Nephron progenitor cell (in vitro differentiated cells): ENCODE data around the gene GHRHR.

ENCODE experiments used
- DNase-seq: peaks from one replicate; pipeline ENCODE4 v3.0.0; 2021
- H3K27ac Mint-ChIP-seq: 2 replicates; pipeline ENCODE4 v1.8.0; 2021; ENCODE audit warnings: mild to moderate bottlenecking, moderate library complexity, mixed read lengths
- H3K27me3 Mint-ChIP-seq: 2 replicates; pipeline ENCODE4 v1.8.0; 2021; ENCODE audit warnings: mild to moderate bottlenecking, low read depth, mixed read lengths; ENCODE audit not compliant: poor library complexity
- H3K36me3 Mint-ChIP-seq: 2 replicates; pipeline ENCODE4 v1.8.0; 2021; ENCODE audit warnings: low read depth, mixed read lengths
- H3K4me1 Mint-ChIP-seq: 2 replicates; pipeline ENCODE4 v1.8.0; 2021; ENCODE audit warnings: mixed read lengths
- H3K4me3 Mint-ChIP-seq: 2 replicates; pipeline ENCODE4 v1.8.0; 2021; ENCODE audit warnings: mild to moderate bottlenecking, moderate library complexity, mixed read lengths
- H3K9me3 Mint-ChIP-seq: 2 replicates; pipeline ENCODE4 v1.8.0; 2021; ENCODE audit warnings: mild to moderate bottlenecking, moderate library complexity, mixed read lengths
- TF ChIP-seq, protein P1 (sequence below): fragments of 200-600 bp; sonication (generic); IDR thresholded peaks from 2 replicates; pipeline ENCODE4 v1.5.0; 2021; ENCODE audit warnings: antibody characterized with exemption

GHRHR gene

DNA sequence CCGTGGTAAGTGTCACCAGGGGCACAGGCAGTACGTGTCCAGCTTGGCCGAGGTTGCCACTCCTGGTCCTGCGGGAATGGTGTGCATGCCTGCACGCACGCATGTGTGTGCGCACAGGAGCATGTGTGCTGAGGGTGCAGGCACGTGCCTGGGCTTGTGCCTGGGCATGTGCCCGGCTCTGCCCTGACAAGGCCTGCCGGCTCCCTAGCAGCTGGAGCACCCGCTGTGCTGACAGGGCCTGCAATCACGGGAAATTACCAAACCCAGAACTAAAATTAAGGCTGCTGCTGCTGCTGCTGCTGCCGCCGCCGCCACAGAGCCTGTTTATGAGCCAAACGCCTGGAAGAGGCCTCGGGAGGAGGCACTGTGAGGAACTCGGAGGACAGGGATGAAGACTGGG is 28.7 kb downstream of the GHRHR start:
- Mint-ChIP-seq H3K4me1 (peaks cover 62% of the 10 kb centered on the region), H3K36me3 (no peaks in the 10 kb centered on the region), H3K4me3 (no peak overlapping the region), H3K9me3 (no peaks in the 10 kb centered on the region), H3K27ac (peak overlapping the region; percentile 54), H3K27me3 (peaks cover 14% of the 10 kb centered on the region)
- TF ChIP-seq, protein P1, sequence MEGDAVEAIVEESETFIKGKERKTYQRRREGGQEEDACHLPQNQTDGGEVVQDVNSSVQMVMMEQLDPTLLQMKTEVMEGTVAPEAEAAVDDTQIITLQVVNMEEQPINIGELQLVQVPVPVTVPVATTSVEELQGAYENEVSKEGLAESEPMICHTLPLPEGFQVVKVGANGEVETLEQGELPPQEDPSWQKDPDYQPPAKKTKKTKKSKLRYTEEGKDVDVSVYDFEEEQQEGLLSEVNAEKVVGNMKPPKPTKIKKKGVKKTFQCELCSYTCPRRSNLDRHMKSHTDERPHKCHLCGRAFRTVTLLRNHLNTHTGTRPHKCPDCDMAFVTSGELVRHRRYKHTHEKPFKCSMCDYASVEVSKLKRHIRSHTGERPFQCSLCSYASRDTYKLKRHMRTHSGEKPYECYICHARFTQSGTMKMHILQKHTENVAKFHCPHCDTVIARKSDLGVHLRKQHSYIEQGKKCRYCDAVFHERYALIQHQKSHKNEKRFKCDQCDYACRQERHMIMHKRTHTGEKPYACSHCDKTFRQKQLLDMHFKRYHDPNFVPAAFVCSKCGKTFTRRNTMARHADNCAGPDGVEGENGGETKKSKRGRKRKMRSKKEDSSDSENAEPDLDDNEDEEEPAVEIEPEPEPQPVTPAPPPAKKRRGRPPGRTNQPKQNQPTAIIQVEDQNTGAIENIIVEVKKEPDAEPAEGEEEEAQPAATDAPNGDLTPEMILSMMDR = no peak
- DNase-seq = no peak

DNA sequence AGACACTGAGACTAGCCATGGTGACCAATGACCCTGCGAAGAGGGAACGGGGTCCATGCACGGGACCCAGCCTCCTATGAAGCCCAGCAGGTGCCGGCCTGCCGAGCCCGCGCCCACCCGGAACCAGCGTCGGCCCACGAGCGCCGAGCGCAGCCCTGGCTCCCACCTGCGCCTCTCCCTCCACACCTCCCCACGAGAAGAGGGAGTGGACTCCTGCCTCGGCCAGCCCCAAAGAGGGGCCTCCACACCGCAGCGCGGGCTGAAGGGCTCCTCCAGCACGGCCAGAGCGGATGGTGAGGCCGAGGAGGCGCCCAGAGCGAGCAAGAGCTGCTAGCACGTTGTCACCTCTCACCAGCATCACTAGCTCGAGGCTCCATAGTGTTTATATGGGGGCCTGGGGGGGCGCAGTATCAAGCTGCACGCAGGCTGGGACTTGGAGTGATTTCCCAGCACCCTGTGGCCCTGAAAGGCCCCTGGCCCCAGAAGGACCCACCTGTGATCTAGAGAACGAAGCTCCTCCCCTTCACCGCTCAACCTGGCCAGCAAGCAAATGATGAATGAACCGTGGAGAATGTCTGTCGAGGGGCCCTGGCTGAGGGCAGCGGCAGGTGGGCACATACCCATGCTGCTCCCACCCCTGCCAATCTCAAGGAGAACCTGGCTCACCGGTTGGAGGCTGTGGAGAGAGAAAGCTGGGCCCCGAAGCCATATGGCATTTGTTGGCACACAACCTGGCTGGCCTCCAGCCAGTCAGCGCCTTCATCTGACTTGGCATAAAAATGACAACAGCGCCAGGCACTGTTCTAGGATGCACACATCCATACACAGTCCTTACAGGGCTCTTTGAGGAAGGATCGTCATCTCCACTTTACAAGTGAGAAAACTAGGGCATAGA is 30.7 kb downstream of the GHRHR start:
- H3K27me3 Mint-ChIP-seq = peaks cover 6% of the 10 kb centered on the region
- H3K36me3 Mint-ChIP-seq = no peaks in the 10 kb centered on the region
- no peak overlapping the region for H3K4me3 Mint-ChIP-seq
- DNase-seq = no peak
- no peak overlapping the region for H3K27ac Mint-ChIP-seq
- no peaks in the 10 kb centered on the region for H3K9me3 Mint-ChIP-seq
- TF ChIP-seq, protein P1 = no peak
- H3K4me1 Mint-ChIP-seq = peaks cover 57% of the 10 kb centered on the region

DNA sequence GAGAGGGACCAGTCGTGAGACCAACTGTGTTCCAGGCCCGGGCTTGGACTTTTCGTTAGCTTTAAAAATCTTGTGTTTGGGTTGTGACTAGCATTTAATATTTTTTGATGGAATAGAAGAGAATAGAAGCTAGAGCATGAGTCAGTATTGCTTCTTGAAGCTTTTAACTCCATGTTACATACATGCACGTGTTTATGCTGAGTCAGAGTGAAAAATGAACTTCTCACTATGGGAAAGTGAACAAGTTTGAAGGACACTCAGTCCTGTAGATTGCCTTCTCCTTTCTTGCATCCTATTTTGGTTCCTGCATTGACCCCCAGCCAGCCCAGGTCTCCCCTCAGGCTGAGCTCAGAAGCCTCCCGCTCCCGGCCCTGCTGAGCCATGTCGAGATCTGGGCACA is 31.8 kb downstream of the GHRHR start:
- Mint-ChIP-seq H3K9me3 (no peaks in the 10 kb centered on the region), H3K27ac (no peak overlapping the region), H3K4me3 (no peak overlapping the region), H3K4me1 (peaks cover 46% of the 10 kb centered on the region), H3K36me3 (no peaks in the 10 kb centered on the region), H3K27me3 (peaks cover 5% of the 10 kb centered on the region)
- TF ChIP-seq, protein P1 = no peak
- DNase-seq = no peak

DNA sequence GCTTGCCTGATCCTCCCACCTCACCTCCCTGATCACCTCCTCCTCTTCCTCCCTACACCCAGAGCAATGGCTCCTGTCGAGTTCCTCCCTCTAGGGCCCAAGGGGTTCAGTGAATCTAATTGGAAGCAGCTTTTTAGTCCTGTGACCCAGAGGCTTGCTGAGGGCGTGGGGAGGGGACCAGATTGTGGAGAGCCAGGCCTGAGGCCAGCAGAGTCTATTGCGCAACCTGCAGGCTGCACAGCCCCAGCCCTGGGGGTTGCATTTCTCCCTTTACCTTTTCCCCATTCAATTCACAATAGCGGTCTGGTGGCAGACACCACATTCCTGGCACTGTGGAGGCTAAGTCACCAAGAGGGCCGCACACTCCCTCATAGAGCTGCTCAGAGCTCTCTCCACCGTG is 32.5 kb downstream of the GHRHR start:
- Mint-ChIP-seq H3K9me3 (no peaks in the 10 kb centered on the region), H3K27ac (no peak overlapping the region)

DNA sequence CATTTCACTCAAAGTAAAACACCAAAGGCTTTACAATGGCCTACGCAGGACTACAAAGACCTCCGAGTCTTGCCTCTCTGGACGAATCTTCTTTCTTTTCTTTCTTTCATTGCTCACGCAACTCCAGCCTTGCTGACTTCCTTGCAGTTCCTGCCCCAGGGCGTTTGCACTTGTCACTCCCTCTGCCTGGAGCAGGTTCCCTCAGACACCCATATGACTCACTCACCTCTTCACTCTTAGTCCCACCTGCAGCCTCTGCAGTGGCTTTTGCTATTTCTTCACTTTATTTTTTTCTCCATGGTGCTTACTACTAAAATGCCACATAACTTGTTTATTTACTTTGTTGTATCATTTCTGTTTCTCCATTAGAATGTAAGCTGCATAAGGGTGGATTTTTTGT is 33.1 kb downstream of the GHRHR start:
- Mint-ChIP-seq H3K36me3 (no peaks in the 10 kb centered on the region), H3K27me3 (peaks cover 7% of the 10 kb centered on the region), H3K4me3 (no peak overlapping the region), H3K27ac (no peak overlapping the region), H3K4me1 (peaks cover 49% of the 10 kb centered on the region), H3K9me3 (no peaks in the 10 kb centered on the region)
- TF ChIP-seq, protein P1 = no peak
- DNase-seq = no peak

More for the DNA sequence above, 32.5 kb downstream of the GHRHR start:
- no peak overlapping the region for H3K4me3 Mint-ChIP-seq
- TF ChIP-seq, protein P1 = no peak
- H3K36me3 Mint-ChIP-seq = no peaks in the 10 kb centered on the region
- DNase-seq = no peak
- H3K4me1 Mint-ChIP-seq = peaks cover 45% of the 10 kb centered on the region
- H3K27me3 Mint-ChIP-seq = peaks cover 7% of the 10 kb centered on the region

DNA sequence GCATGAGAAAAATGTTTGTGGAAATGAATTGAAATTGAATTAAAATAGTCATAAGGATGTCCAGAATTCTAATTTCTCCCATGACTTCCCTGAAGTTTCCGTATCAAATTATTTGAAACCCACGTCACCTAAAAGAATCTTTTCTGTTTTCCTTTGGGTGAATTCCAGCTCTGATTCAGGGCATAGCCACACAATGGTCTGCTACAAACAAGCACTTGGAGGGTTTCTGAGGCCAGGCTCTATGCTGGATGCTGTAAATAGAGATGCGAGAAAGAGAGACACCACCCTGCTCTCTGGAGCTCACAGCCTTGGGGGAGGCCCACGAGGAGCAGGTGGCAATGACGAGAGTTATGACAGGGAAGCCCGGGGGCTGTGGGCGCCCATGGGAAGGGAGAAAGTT is 33.6 kb downstream of the GHRHR start:
- H3K27ac Mint-ChIP-seq = no peak overlapping the region
- no peak overlapping the region for H3K4me3 Mint-ChIP-seq
- no peaks in the 10 kb centered on the region for H3K36me3 Mint-ChIP-seq
- peaks cover 7% of the 10 kb centered on the region for H3K27me3 Mint-ChIP-seq
- DNase-seq = no peak
- H3K4me1 Mint-ChIP-seq = peaks cover 46% of the 10 kb centered on the region
- TF ChIP-seq, protein P1 = no peak
- H3K9me3 Mint-ChIP-seq = peaks cover under 1% of the 10 kb centered on the region
